H9 (cell line): Measurements from ENCODE around the gene ATAD3C. TPM values are rescaled to one million over a fixed set of nuclear protein-coding genes. Genes with fewer than 3 reads are reported as not detected.

Source experiments
- DNase-seq: peaks from one replicate; pipeline ENCODE4 v3.0.0-alpha.2; 2017
- H2AFZ ChIP-seq: one replicate; pipeline ENCODE4 v1.6.1; 2013; ENCODE audit warnings: mild to moderate bottlenecking, low read length, control low read depth, moderate library complexity
- H2AK5ac ChIP-seq: 2 replicates; pipeline ENCODE4 v1.6.1; 2013; ENCODE audit warnings: low read length, control low read depth, mixed read lengths; ENCODE audit not compliant: insufficient read length
- H2BK120ac ChIP-seq: one replicate; pipeline ENCODE4 v1.6.1; 2013; ENCODE audit warnings: low read depth, mild to moderate bottlenecking, low read length, control low read depth, inconsistent platforms; ENCODE audit not compliant: poor library complexity, severe bottlenecking
- H2BK12ac ChIP-seq: 2 replicates; pipeline ENCODE4 v1.6.1; 2013; ENCODE audit warnings: low read length, control low read depth, mixed read lengths, low read depth; ENCODE audit not compliant: insufficient read length
- H2BK15ac ChIP-seq: 2 replicates; pipeline ENCODE4 v1.6.1; 2013; ENCODE audit warnings: low read depth, low read length, control low read depth
- H2BK20ac ChIP-seq: one replicate; pipeline ENCODE4 v1.6.1; 2013; ENCODE audit warnings: low read depth, mild to moderate bottlenecking, low read length, control low read depth, inconsistent platforms; ENCODE audit not compliant: poor library complexity, severe bottlenecking
- H2BK5ac ChIP-seq: 2 replicates; pipeline ENCODE4 v1.6.1; 2013; ENCODE audit warnings: low read length, control low read depth, mixed read lengths; ENCODE audit not compliant: insufficient read length
- H3K14ac ChIP-seq: 2 replicates; pipeline ENCODE4 v1.6.1; 2013; ENCODE audit warnings: low read length, control low read depth; ENCODE audit not compliant: insufficient read depth
- H3K18ac ChIP-seq: 2 replicates; pipeline ENCODE4 v1.6.1; 2013; ENCODE audit warnings: low read depth, mild to moderate bottlenecking, mixed read lengths, low read length, control low read depth; ENCODE audit not compliant: insufficient read length
- H3K23ac ChIP-seq: 2 replicates; pipeline ENCODE4 v1.6.1; 2013; ENCODE audit warnings: low read length, control low read depth, mixed read lengths, low read depth; ENCODE audit not compliant: insufficient read length
- H3K23me2 ChIP-seq: 2 replicates; pipeline ENCODE4 v1.6.1; 2013; ENCODE audit warnings: low read depth, mild to moderate bottlenecking, mixed read lengths, low read length, control low read depth; ENCODE audit not compliant: insufficient read length, poor library complexity, severe bottlenecking
- H3K27ac ChIP-seq: 2 replicates; pipeline ENCODE4 v1.5.1; 2013; ENCODE audit warnings: low read length, control low read depth, mixed read lengths, low read depth; ENCODE audit not compliant: insufficient read length
- H3K27me3 ChIP-seq: 2 replicates; pipeline ENCODE4 v1.6.1; 2013; ENCODE audit warnings: low read length, control low read depth, inconsistent platforms; ENCODE audit not compliant: insufficient read depth
- H3K4ac ChIP-seq: 2 replicates; pipeline ENCODE4 v1.6.1; 2013; ENCODE audit warnings: low read depth, mild to moderate bottlenecking, control low read depth, inconsistent platforms, low read length, moderate library complexity
- H3K4me1 ChIP-seq: 2 replicates; pipeline ENCODE4 v1.6.1; 2013; ENCODE audit warnings: low read length, control low read depth, inconsistent platforms; ENCODE audit not compliant: insufficient read depth
- H3K4me2 ChIP-seq: 2 replicates; pipeline ENCODE4 v1.6.1; 2013; ENCODE audit warnings: low read length, control low read depth, mixed read lengths; ENCODE audit not compliant: insufficient read length, insufficient read depth
- H3K56ac ChIP-seq: 2 replicates; pipeline ENCODE4 v1.6.1; 2013; ENCODE audit warnings: low read depth, mild to moderate bottlenecking, mixed read lengths, low read length, control low read depth; ENCODE audit not compliant: insufficient read length
- H3K79me1 ChIP-seq: 2 replicates; pipeline ENCODE4 v1.6.1; 2013; ENCODE audit warnings: low read depth, mild to moderate bottlenecking, moderate library complexity, low read length, control low read depth, inconsistent platforms; ENCODE audit not compliant: insufficient read depth, poor library complexity, severe bottlenecking
- H3K79me2 ChIP-seq: 2 replicates; pipeline ENCODE4 v1.6.1; 2013; ENCODE audit warnings: low read length, control low read depth, inconsistent platforms; ENCODE audit not compliant: insufficient read depth
- H3K9ac ChIP-seq: 2 replicates; pipeline ENCODE4 v1.6.1; 2013; ENCODE audit warnings: low read length, control low read depth, mixed read lengths; ENCODE audit not compliant: insufficient read length; ENCODE audit errors: extremely low read depth
- H3K9me3 ChIP-seq: one replicate; pipeline ENCODE4 v1.6.1; 2013; ENCODE audit warnings: low read depth, low read length, inconsistent platforms; ENCODE audit not compliant: control insufficient read depth
- H3T11ph ChIP-seq: one replicate; pipeline ENCODE4 v1.6.1; 2013; ENCODE audit warnings: mild to moderate bottlenecking, low read length, control low read depth, inconsistent platforms
- H4K20me1 ChIP-seq: one replicate; pipeline ENCODE4 v1.6.1; 2013; ENCODE audit not compliant: control insufficient read depth, insufficient read length, insufficient read depth
- H4K5ac ChIP-seq: 2 replicates; pipeline ENCODE4 v1.6.1; 2013; ENCODE audit warnings: low read depth, mild to moderate bottlenecking, mixed read lengths, low read length, control low read depth; ENCODE audit not compliant: insufficient read length
- H4K8ac ChIP-seq: replicated peaks from 2 replicates; pipeline ENCODE4 v1.6.1; 2013; ENCODE audit warnings: low read length, control low read depth, mixed read lengths, low read depth; ENCODE audit not compliant: insufficient read length
- H4K91ac ChIP-seq: 2 replicates; pipeline ENCODE4 v1.6.1; 2013; ENCODE audit warnings: low read depth, mild to moderate bottlenecking, moderate library complexity, mixed read lengths, low read length, control low read depth; ENCODE audit not compliant: insufficient read length
- H3K27ac Mint-ChIP-seq, 3 experiments: 2 replicates in 2 of 3; 3 replicates in 1 of 3; pipeline ENCODE4 v1.8.0; 2020 to 2021; ENCODE audit warnings: mixed read lengths in 3 of 3, mild to moderate bottlenecking in 1 of 3, moderate library complexity in 1 of 3
- H3K27me3 Mint-ChIP-seq: 2 replicates; pipeline ENCODE4 v1.8.0; 2021; ENCODE audit warnings: low read depth, mild to moderate bottlenecking, moderate library complexity, mixed read lengths
- H3K36me3 Mint-ChIP-seq, 3 experiments: 2 replicates in 2 of 3; 3 replicates in 1 of 3; pipeline ENCODE4 v1.8.0; 2020 to 2021; ENCODE audit warnings: low read depth in 3 of 3, mixed read lengths in 3 of 3; ENCODE audit not compliant: insufficient read depth in 1 of 3
- H3K4me1 Mint-ChIP-seq, 2 experiments: 2 replicates each; pipeline ENCODE4 v1.8.0; 2020; ENCODE audit warnings: mixed read lengths in 2 of 2
- H3K4me3 Mint-ChIP-seq, 2 experiments: 2 replicates in 1 of 2; 3 replicates in 1 of 2; pipeline ENCODE4 v1.8.0; 2020 to 2021; ENCODE audit warnings: mild to moderate bottlenecking in 2 of 2, mixed read lengths in 2 of 2, moderate library complexity in 1 of 2
- H3K9me3 Mint-ChIP-seq, 2 experiments: 2 replicates in 1 of 2; 3 replicates in 1 of 2; pipeline ENCODE4 v1.8.0; 2020; ENCODE audit warnings: mild to moderate bottlenecking in 2 of 2, mixed read lengths in 2 of 2, moderate library complexity in 1 of 2
- WGBS: extraction: QIAGEN DNeasy Blood & Tissue Kit; methylation state at CpG from one replicate; pipeline ENCODE4 v1.1.7; 2013; ENCODE audit warnings: missing lambda C conversion rate, low lambda C conversion rate, mixed read lengths; ENCODE audit not compliant: insufficient read length; ENCODE audit errors: extremely low coverage; 5-methylcytosine and 5-hydroxymethylcytosine counted together
- total RNA-seq: library from RNA; stranded (reverse); gene quantifications from 2 replicates; pipeline ENCODE4 v1.2.1, GENCODE V29; 2021
- TF ChIP-seq, protein P1 (sequence below): fragments of 200-600 bp; sonication (generic); conservative IDR thresholded peaks from 3 replicates; pipeline ENCODE4 v1.8.0; 2021; ENCODE audit warnings: antibody characterized with exemption, mild to moderate bottlenecking

The ATAD3C gene
- total RNA-seq, 1 experiment from 2014 or later, result 7.7 TPM

DNA sequence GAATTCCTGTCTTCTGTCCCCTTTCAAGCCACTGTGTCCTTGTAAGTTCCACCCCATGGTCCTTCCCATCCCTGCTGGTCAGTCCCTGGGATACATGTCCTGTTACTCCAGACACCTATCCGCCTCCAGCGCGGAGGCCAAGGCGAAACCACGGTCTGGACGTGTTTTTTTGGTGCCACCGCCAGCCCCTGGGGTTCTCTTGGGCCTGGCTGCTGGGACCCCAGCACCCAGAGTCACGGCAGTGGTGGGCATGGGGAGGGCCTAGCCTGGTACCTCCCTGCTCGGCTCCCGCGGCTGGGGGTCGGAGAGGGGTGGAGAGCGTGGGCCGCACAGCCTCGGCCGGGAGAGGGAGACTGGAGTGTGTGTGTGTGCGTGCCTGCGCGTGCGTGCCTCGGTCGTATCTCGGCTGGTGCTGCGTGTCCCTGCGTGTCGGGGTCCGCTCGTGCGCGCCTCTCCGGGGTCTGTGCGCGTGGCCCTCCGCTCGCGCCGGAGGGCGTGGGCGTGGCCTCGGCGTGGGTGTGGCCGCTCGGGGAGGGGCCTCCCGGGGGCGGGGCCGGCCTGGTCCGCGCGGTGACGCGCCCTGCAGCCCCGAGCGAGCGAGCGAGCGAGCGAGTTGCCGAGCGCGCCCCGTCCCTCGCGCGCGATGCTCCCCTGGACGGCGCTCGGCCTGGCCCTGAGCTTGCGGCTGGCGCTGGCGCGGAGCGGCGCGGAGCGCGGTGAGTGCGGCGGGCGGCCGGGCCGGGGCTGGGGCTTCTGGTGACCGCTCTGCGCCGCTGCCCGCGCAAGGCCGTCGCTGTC, 14.2 kb upstream of the ATAD3C start, which contains the start of gene VWA1:
TSS of gene VWA1 (plus strand) at position 585 of the 798 bp plus-strand sequence. CDS start at position 644, 59 bp downstream.
- no peaks in the 10 kb centered on the region for H3K9me3 Mint-ChIP-seq
- H3K27me3 Mint-ChIP-seq, result no peaks in the 10 kb centered on the region
- Histone ChIP-seq H3K23ac (no peak within 1 kb of the TSS), H3K4me2 (peak within 1 kb of the TSS; percentile 59), H3K27ac (no peak within 1 kb of the TSS), H3K14ac (no peak within 1 kb of the TSS), H4K91ac (no peak within 1 kb of the TSS), H3K9me3 (no peaks in the 10 kb centered on the region), H2AK5ac (no peak within 1 kb of the TSS), H3K18ac (no peak within 1 kb of the TSS), H2BK15ac (no peak within 1 kb of the TSS), H4K8ac (no peak within 1 kb of the TSS), H2BK120ac (no peak within 1 kb of the TSS), H4K20me1 (no peaks in the 10 kb centered on the region), H3K9ac (peak within 1 kb of the TSS; percentile 25), H3K4ac (no peak within 1 kb of the TSS), H3K23me2 (peaks cover 10% of the 10 kb centered on the region), H3K56ac (no peak within 1 kb of the TSS), H4K5ac (no peak within 1 kb of the TSS), H2BK20ac (no peak within 1 kb of the TSS), H3K79me2 (peaks cover 2% of the 10 kb centered on the region; the same call in 1 of the 2 replicates), H2AFZ (no peak within 1 kb of the TSS), H3T11ph (no peak within 1 kb of the TSS), H3K79me1 (no peaks in the 10 kb centered on the region), H3K27me3 (no peaks in the 10 kb centered on the region), H2BK12ac (no peak within 1 kb of the TSS), H2BK5ac (no peak within 1 kb of the TSS), H3K4me1 (peaks cover 2% of the 10 kb centered on the region; the same call in 1 of the 2 replicates)
- H3K4me1 Mint-ChIP-seq, result peaks cover 22 to 37% of the 10 kb centered on the region in 2 experiments
- peak within 1 kb of the TSS; percentile 78 to 87 for H3K4me3 Mint-ChIP-seq
- TF ChIP-seq, protein P1, sequence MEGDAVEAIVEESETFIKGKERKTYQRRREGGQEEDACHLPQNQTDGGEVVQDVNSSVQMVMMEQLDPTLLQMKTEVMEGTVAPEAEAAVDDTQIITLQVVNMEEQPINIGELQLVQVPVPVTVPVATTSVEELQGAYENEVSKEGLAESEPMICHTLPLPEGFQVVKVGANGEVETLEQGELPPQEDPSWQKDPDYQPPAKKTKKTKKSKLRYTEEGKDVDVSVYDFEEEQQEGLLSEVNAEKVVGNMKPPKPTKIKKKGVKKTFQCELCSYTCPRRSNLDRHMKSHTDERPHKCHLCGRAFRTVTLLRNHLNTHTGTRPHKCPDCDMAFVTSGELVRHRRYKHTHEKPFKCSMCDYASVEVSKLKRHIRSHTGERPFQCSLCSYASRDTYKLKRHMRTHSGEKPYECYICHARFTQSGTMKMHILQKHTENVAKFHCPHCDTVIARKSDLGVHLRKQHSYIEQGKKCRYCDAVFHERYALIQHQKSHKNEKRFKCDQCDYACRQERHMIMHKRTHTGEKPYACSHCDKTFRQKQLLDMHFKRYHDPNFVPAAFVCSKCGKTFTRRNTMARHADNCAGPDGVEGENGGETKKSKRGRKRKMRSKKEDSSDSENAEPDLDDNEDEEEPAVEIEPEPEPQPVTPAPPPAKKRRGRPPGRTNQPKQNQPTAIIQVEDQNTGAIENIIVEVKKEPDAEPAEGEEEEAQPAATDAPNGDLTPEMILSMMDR, result no peak
- WGBS, result no CpG with 5 or more reads among the region's 89 CpGs
- no peak for DNase-seq
- no peaks in the 10 kb centered on the region; a peak in 1 of 7 replicates for H3K36me3 Mint-ChIP-seq
- peak within 1 kb of the TSS; percentile 28 to 58 (median 34); a peak in 1 of 7 replicates for H3K27ac Mint-ChIP-seq
